ENCODE data around the gene ABCC2.

- TF ChIP-seq CTCF (IDR thresholded peaks at IDR 0.05): peak; percentile 87
- no peak for TF ChIP-seq POLR2AphosphoS5 (IDR thresholded peaks at IDR 0.05; ENCODE audit: low read depth, low read length)
- TF ChIP-seq REST (IDR thresholded peaks at IDR 0.05; ENCODE audit: insufficient read depth in 1 of 2, low read depth in 2 of 2, low read length in 1 of 2): no peak
Measured at GRCh38 chr10:99859585-99859984, 77.1 kb downstream of the ABCC2 start.
